ENCODE measurements around the gene NOVA2. TPM values are rescaled to one million over a fixed set of nuclear protein-coding genes. Genes with fewer than 3 reads are reported as not detected.

NOVA2 gene
- total RNA-seq, 4 donors from 2014 or later, result 1.5 to 3.6 (median 2.6) TPM

GRCh38 chr19:46000491-46001246 is 27.0 kb upstream of the NOVA2 start:
- H3K4me3 ChIP-seq (replicated peaks in 1 of 3), result no peak overlapping the region
- no peak overlapping the region for H3K27ac ChIP-seq
- intact Hi-C loops (cut with DNase I), result no loop called here
- no peaks in the 10 kb centered on the region for H3K9me3 ChIP-seq
- 7 to 10% methylated on average over 29 to 30 of the region's 34 CpGs for WGBS, 2 donors
- H3K4me1 ChIP-seq, result peaks cover 6 to 25% of the 10 kb centered on the region in 2 donors
- peak; percentile 26 to 41 for DNase-seq
- no peaks in the 10 kb centered on the region for H3K27me3 ChIP-seq
- H3K36me3 ChIP-seq, result no peaks in the 10 kb centered on the region
- TF ChIP-seq CTCF (IDR thresholded peaks at IDR 0.05), result no peak

DNA sequence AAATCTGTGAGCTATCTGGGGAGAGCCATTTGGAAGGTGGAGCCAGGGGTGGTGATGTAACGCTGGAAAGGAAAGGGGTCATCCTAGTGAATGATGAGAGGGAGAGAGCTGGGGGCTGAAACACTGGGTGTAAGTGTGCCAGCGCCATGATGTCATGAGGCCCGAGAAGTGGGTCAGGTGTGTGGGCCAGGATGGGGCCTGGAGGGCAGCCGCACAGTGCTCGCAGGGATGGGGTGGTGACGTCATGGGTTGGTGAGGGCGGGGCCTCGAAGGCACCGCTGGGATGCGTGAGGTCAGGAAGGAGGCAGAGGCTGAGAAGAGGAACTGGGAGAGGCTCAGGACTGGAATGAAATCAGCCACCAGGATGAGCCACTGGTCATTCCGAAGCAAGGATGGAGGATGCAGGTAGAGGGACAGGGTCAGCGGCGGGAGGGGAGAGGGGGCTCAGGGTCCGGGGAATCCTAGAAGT is 26.0 kb upstream of the NOVA2 start:
- intact Hi-C loops (cut with DNase I), result no loop called here
- 21 to 23% methylated on average over 14 of the region's 14 CpGs for WGBS, 2 donors
- Histone ChIP-seq H3K27me3 (no peaks in the 10 kb centered on the region), H3K9me3 (no peaks in the 10 kb centered on the region), H3K27ac (no peak overlapping the region), H3K4me3 (replicated peaks in 1 of 3) (no peak overlapping the region), H3K36me3 (no peaks in the 10 kb centered on the region), H3K4me1 (peaks cover 6 to 26% of the 10 kb centered on the region in 2 donors)
- DNase-seq, result no peak
- TF ChIP-seq POLR2A (IDR thresholded peaks at IDR 0.05) (no peak), CTCF (IDR thresholded peaks at IDR 0.05) (no peak)

DNA sequence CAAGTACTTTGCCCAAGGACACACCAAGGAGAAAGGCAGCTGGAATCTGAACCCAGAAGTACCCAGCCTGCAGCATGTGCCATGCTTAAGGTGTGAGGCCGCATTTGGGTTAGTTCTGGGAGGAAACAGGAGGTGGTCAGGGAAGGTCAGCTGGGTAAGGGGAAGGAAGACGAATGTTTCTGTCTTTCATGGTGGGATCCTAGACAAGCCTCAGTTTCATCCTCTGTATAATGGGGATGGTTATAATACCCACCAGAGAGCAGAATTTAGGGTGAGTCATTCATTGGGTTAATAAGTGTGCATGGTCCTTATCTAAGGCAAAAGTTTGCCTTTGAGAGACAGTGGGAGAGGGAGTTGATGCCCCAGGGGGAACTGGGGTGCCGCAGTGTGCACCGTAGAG is 25.2 kb upstream of the NOVA2 start:
- Histone ChIP-seq H3K27ac (no peak overlapping the region), H3K36me3 (no peaks in the 10 kb centered on the region), H3K9me3 (no peaks in the 10 kb centered on the region), H3K27me3 (no peaks in the 10 kb centered on the region), H3K4me1 (peaks cover 6 to 26% of the 10 kb centered on the region in 2 donors), H3K4me3 (replicated peaks in 1 of 3) (no peak overlapping the region)
- intact Hi-C loops (cut with DNase I), result no loop called here
- WGBS, 2 donors, result 95 to 97% methylated on average over 4 of the region's 4 CpGs
- TF ChIP-seq POLR2A (IDR thresholded peaks at IDR 0.05) (no peak), CTCF (IDR thresholded peaks at IDR 0.05) (no peak)
- no peak for DNase-seq

- peaks cover 6 to 26% of the 10 kb centered on the region in 2 donors for H3K4me1 ChIP-seq
- WGBS, 2 donors, result 81 to 89% methylated on average over 8 of the region's 8 CpGs
- H3K27ac ChIP-seq, result no peak overlapping the region
- no peaks in the 10 kb centered on the region for H3K36me3 ChIP-seq
- no peak overlapping the region for H3K4me3 ChIP-seq (replicated peaks in 1 of 3)
- no peaks in the 10 kb centered on the region for H3K27me3 ChIP-seq
- TF ChIP-seq CTCF (IDR thresholded peaks at IDR 0.05), result no peak
- TF ChIP-seq POLR2A (IDR thresholded peaks at IDR 0.05), result no peak
- DNase-seq, result no peak
- H3K9me3 ChIP-seq, result no peaks in the 10 kb centered on the region
- intact Hi-C loops (cut with DNase I), result no loop called here
Observed at GRCh38 chr19:45996933-45997332, 23.3 kb upstream of the NOVA2 start.

DNA sequence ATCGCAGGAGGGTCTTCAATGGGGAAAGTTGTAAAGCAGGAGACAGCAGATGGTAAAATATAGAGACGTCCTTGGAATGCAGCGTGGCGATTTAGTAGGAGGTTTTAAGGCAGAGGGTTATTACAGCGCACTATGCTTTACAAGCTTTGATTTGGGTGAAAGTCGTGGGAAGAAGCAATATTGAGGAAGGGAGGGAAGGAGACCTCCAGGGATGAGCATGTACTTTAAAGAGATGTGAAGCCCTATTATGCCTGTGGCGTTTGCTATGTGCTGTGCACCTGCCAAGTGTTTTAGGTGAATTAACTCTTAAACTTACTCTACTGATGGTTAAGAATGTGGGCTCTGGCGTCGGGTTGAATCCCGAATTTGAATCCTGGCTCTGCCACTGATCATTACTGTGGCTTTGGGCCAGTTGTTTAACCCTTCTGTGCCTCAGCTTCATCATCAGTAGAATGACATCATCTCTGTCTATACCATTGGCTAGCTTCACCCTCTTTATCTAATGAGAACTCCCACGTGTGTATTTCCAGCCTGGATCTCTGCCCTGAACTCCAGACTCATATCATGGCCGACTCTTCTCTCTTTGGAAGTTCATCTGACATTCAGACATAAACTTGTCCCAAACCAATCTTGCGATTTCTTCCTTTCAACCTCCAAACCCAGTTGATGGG is 22.2 kb upstream of the NOVA2 start:
- no peaks in the 10 kb centered on the region for H3K9me3 ChIP-seq
- no peak for DNase-seq
- H3K36me3 ChIP-seq, result no peaks in the 10 kb centered on the region
- intact Hi-C loops (cut with DNase I), result no loop called here
- TF ChIP-seq POLR2A (IDR thresholded peaks at IDR 0.05), result no peak
- no peak for TF ChIP-seq CTCF (IDR thresholded peaks at IDR 0.05)
- H3K27me3 ChIP-seq, result no peaks in the 10 kb centered on the region
- 12 to 14% methylated on average over 13 of the region's 13 CpGs for WGBS, 2 donors
- peaks cover 6 to 25% of the 10 kb centered on the region in 2 donors for H3K4me1 ChIP-seq
- peak overlapping the region; percentile 16 to 64 (median 52) for H3K4me3 ChIP-seq (replicated peaks in 1 of 3)
- peak overlapping the region in 2 of 3 donors; percentile 51 to 57 for H3K27ac ChIP-seq

Measured in thyroid gland (tissue), 4 donors.